GM21619 (cell line): Measurements from ENCODE around the gene HHATL.

Source experiments
- ATAC-seq: cut with Tn5 transposase; IDR thresholded peaks from one replicate; pipeline ENCODE4 v1.9.1; 2021; ENCODE audit not compliant: unreplicated experiment

The HHATL gene

GRCh38 chr3:42666577-42666998, 36.0 kb downstream of the HHATL start:
- ATAC-seq: no peak

- ATAC-seq: no peak
Observed at GRCh38 chr3:42666022-42666421, 36.6 kb downstream of the HHATL start.

GRCh38 chr3:42665050-42665878, 37.3 kb downstream of the HHATL start:
- no peak for ATAC-seq

- ATAC-seq: no peak
Observed at GRCh38 chr3:42664438-42664803, 38.2 kb downstream of the HHATL start.

GRCh38 chr3:42663581-42664437, 38.8 kb downstream of the HHATL start:
- no peak for ATAC-seq

- no peak for ATAC-seq
Observed at GRCh38 chr3:42662813-42663535, 39.6 kb downstream of the HHATL start.

GRCh38 chr3:42662037-42662812, 40.4 kb downstream of the HHATL start:
- no peak for ATAC-seq

GRCh38 chr3:42661593-42662022, 41.0 kb downstream of the HHATL start:
- no peak for ATAC-seq

GRCh38 chr3:42660898-42661297, 41.7 kb downstream of the HHATL start:
- no peak for ATAC-seq

GRCh38 chr3:42660131-42660715, 42.4 kb downstream of the HHATL start:
- no peak for ATAC-seq

- ATAC-seq: no peak
Observed at GRCh38 chr3:42659451-42660130, 43.0 kb downstream of the HHATL start.

- ATAC-seq: no peak
Observed at GRCh38 chr3:42658771-42659390, 43.7 kb downstream of the HHATL start.

GRCh38 chr3:42658091-42658770, 44.4 kb downstream of the HHATL start:
- no peak for ATAC-seq

- no peak for ATAC-seq
Observed at GRCh38 chr3:42657675-42658074, 44.9 kb downstream of the HHATL start.

- ATAC-seq: no peak
Observed at GRCh38 chr3:42656680-42657610, 45.7 kb downstream of the HHATL start.

GRCh38 chr3:42655980-42656679, 46.5 kb downstream of the HHATL start:
- ATAC-seq: no peak

GRCh38 chr3:42655331-42655888, 47.2 kb downstream of the HHATL start:
- no peak for ATAC-seq
